Measurements from ENCODE around the gene PLXND1. TPM values are rescaled to one million over a fixed set of nuclear protein-coding genes. Genes with fewer than 3 reads are reported as not detected.

Gene PLXND1
- total RNA-seq, 3 donors from 2014 or later (not counting 1 experiment from before 2014, with no cell fraction given): 135 to 214 (median 189) TPM

- WGBS (ENCODE audit: insufficient coverage): 93% methylated on average over 9 of the region's 9 CpGs
- H3K27me3 ChIP-seq (ENCODE audit: control insufficient read depth, insufficient read depth, low read length): no peaks in the 10 kb centered on the region
- no peaks in the 10 kb centered on the region for H3K36me3 ChIP-seq (ENCODE audit: control insufficient read depth, insufficient read depth, low read length)
- H3K9me3 Mint-ChIP-seq: no peaks in the 10 kb centered on the region
- no peaks in the 10 kb centered on the region for H3K36me3 Mint-ChIP-seq
- peaks cover 25% of the 10 kb centered on the region for H3K4me1 ChIP-seq (ENCODE audit: control insufficient read depth, insufficient read depth, low read length)
- H3K4me1 Mint-ChIP-seq: peaks cover 25 to 26% of the 10 kb centered on the region in 2 donors
- H3K4me3 ChIP-seq (ENCODE audit: low read length): no peak overlapping the region
- no peak overlapping the region for H3K27ac ChIP-seq (ENCODE audit: low read length)
- no peak overlapping the region for H3K4me3 Mint-ChIP-seq
- intact Hi-C loops (cut with micrococcal nuclease): no loop called here
- peaks cover 3 to 15% of the 10 kb centered on the region in 2 donors for H3K27me3 Mint-ChIP-seq (ENCODE audit: low read depth in 2 of 2)
- no peak overlapping the region for H3K27ac Mint-ChIP-seq
- H3K9me3 ChIP-seq (ENCODE audit: control insufficient read depth, insufficient read depth, low read length): no peaks in the 10 kb centered on the region
- TF ChIP-seq CTCF (IDR thresholded peaks at IDR 0.05): no peak
- no peak for ATAC-seq
- DNase-seq: no peak
Observed at GRCh38 chr3:129632056-129632455, 25.6 kb upstream of the PLXND1 start.

- no peak for ATAC-seq
- Histone ChIP-seq H3K4me1 (ENCODE audit: control insufficient read depth, insufficient read depth, low read length) (peaks cover 45% of the 10 kb centered on the region), H3K9me3 (ENCODE audit: control insufficient read depth, insufficient read depth, low read length) (no peaks in the 10 kb centered on the region), H3K27me3 (ENCODE audit: control insufficient read depth, insufficient read depth, low read length) (no peaks in the 10 kb centered on the region), H3K27ac (ENCODE audit: low read length) (no peak overlapping the region), H3K4me3 (ENCODE audit: low read length) (no peak overlapping the region), H3K36me3 (ENCODE audit: control insufficient read depth, insufficient read depth, low read length) (no peaks in the 10 kb centered on the region)
- H3K4me1 Mint-ChIP-seq: peaks cover 43 to 46% of the 10 kb centered on the region in 2 donors
- DNase-seq: no peak
- H3K27me3 Mint-ChIP-seq (ENCODE audit: low read depth in 2 of 2): no peaks in the 10 kb centered on the region
- WGBS (ENCODE audit: insufficient coverage): 93% methylated on average over 6 of the region's 6 CpGs
- H3K36me3 Mint-ChIP-seq: no peaks in the 10 kb centered on the region
- no peaks in the 10 kb centered on the region for H3K9me3 Mint-ChIP-seq
- no peak overlapping the region for H3K4me3 Mint-ChIP-seq
- no peak overlapping the region for H3K27ac Mint-ChIP-seq
- TF ChIP-seq CTCF (IDR thresholded peaks at IDR 0.05): no peak
- intact Hi-C loops (cut with micrococcal nuclease): loop anchor here (5.0 to 10.0 kb wide), 2 partner anchors 373 to 466 kb away; no protein-coding TSS in a partner anchor
Observed at GRCh38 chr3:129629011-129629410, 22.5 kb upstream of the PLXND1 start.

- Histone ChIP-seq H3K27me3 (ENCODE audit: control insufficient read depth, insufficient read depth, low read length) (no peaks in the 10 kb centered on the region), H3K36me3 (ENCODE audit: control insufficient read depth, insufficient read depth, low read length) (no peaks in the 10 kb centered on the region), H3K27ac (ENCODE audit: low read length) (no peak overlapping the region), H3K9me3 (ENCODE audit: control insufficient read depth, insufficient read depth, low read length) (no peaks in the 10 kb centered on the region), H3K4me3 (ENCODE audit: low read length) (peak overlapping the region; percentile 50), H3K4me1 (ENCODE audit: control insufficient read depth, insufficient read depth, low read length) (peaks cover 38% of the 10 kb centered on the region)
- WGBS (ENCODE audit: insufficient coverage): 13% methylated on average over 7 of the region's 9 CpGs
- DNase-seq (no peak), ATAC-seq (no peak)
- Mint-ChIP-seq H3K9me3 (no peaks in the 10 kb centered on the region), H3K4me1 (peaks cover 34 to 38% of the 10 kb centered on the region in 2 donors), H3K27ac (peak overlapping the region; percentile 66 to 85), H3K4me3 (peak overlapping the region; percentile 89), H3K36me3 (no peaks in the 10 kb centered on the region), H3K27me3 (ENCODE audit: low read depth in 2 of 2) (no peaks in the 10 kb centered on the region)
- intact Hi-C loops (cut with micrococcal nuclease): loop anchor here (1.0 to 10.0 kb wide), 4 partner anchors 197 to 467 kb away; no protein-coding TSS in a partner anchor
- TF ChIP-seq CTCF (IDR thresholded peaks at IDR 0.05): peak; percentile 34
Observed at GRCh38 chr3:129628169-129628522, 21.7 kb upstream of the PLXND1 start.
